ENCODE results near the gene MYO18B.

The MYO18B gene

GRCh38 chr22:25747245-25747944, 5.4 kb downstream of the MYO18B start:
- peak; percentile 94 for ATAC-seq
- TF ChIP-seq ZFP30 (CRISPR knock-in tag; IDR thresholded peaks at IDR 0.05) (no peak), ZFP3 (CRISPR knock-in tag; IDR thresholded peaks at IDR 0.05) (peak; percentile 47; the same call in 1 of the 2 replicates), ZNF8 (CRISPR knock-in tag; IDR thresholded peaks at IDR 0.05) (no peak), ARNTL (CRISPR knock-in tag; IDR thresholded peaks at IDR 0.05; ENCODE audit: borderline replicate concordance, low read depth) (no peak), PATZ1 (CRISPR knock-in tag; IDR thresholded peaks at IDR 0.05; ENCODE audit: borderline replicate concordance) (no peak), ZNF565 (CRISPR knock-in tag; conservative IDR thresholded peaks at IDR 0.05; ENCODE audit: low read depth) (no peak), CSRNP3 (CRISPR knock-in tag; IDR thresholded peaks at IDR 0.05) (no peak), ZNF70 (CRISPR knock-in tag; IDR thresholded peaks at IDR 0.05) (no peak), ZC3H10 (CRISPR knock-in tag; IDR thresholded peaks at IDR 0.05) (no peak), SNAI2 (CRISPR knock-in tag; IDR thresholded peaks at IDR 0.05) (no peak), TSHZ2 (CRISPR knock-in tag; IDR thresholded peaks at IDR 0.05) (peak; percentile 36; the same call in 1 of the 2 replicates), GLIS3 (CRISPR knock-in tag; IDR thresholded peaks at IDR 0.05) (no peak), TOX (CRISPR knock-in tag; IDR thresholded peaks at IDR 0.05; ENCODE audit: borderline replicate concordance) (no peak), CSDC2 (CRISPR knock-in tag; IDR thresholded peaks at IDR 0.05) (no peak), OSR1 (CRISPR knock-in tag; IDR thresholded peaks at IDR 0.05) (no peak), TCF4 (CRISPR knock-in tag; IDR thresholded peaks at IDR 0.05; ENCODE audit: borderline replicate concordance) (peak; percentile 50; the same call in 1 of the 2 replicates), RARB (CRISPR knock-in tag; IDR thresholded peaks at IDR 0.05) (no peak), PPARA (CRISPR knock-in tag; IDR thresholded peaks at IDR 0.05; ENCODE audit: borderline replicate concordance) (no peak), ISL1 (CRISPR knock-in tag; IDR thresholded peaks at IDR 0.05) (peak; percentile 52), POU6F1 (CRISPR knock-in tag; IDR thresholded peaks at IDR 0.05; ENCODE audit: borderline replicate concordance, low read depth) (no peak)

- no peak for ATAC-seq
- TF ChIP-seq CSRNP3 (CRISPR knock-in tag; IDR thresholded peaks at IDR 0.05), result no peak
- TF ChIP-seq ZNF565 (CRISPR knock-in tag; conservative IDR thresholded peaks at IDR 0.05; ENCODE audit: low read depth), result no peak
- TF ChIP-seq TOX (CRISPR knock-in tag; IDR thresholded peaks at IDR 0.05; ENCODE audit: borderline replicate concordance), result no peak
- TF ChIP-seq POU6F1 (CRISPR knock-in tag; IDR thresholded peaks at IDR 0.05; ENCODE audit: borderline replicate concordance, low read depth), result no peak
- TF ChIP-seq TSHZ2 (CRISPR knock-in tag; IDR thresholded peaks at IDR 0.05), result no peak
- no peak for TF ChIP-seq SNAI2 (CRISPR knock-in tag; IDR thresholded peaks at IDR 0.05)
- no peak for TF ChIP-seq PATZ1 (CRISPR knock-in tag; IDR thresholded peaks at IDR 0.05; ENCODE audit: borderline replicate concordance)
- TF ChIP-seq ARNTL (CRISPR knock-in tag; IDR thresholded peaks at IDR 0.05; ENCODE audit: borderline replicate concordance, low read depth), result no peak
- TF ChIP-seq ZFP30 (CRISPR knock-in tag; IDR thresholded peaks at IDR 0.05), result no peak
- TF ChIP-seq PPARA (CRISPR knock-in tag; IDR thresholded peaks at IDR 0.05; ENCODE audit: borderline replicate concordance), result no peak
- TF ChIP-seq OSR1 (CRISPR knock-in tag; IDR thresholded peaks at IDR 0.05), result no peak
- TF ChIP-seq BACH2 (CRISPR knock-in tag; IDR thresholded peaks at IDR 0.05; ENCODE audit: borderline replicate concordance), result no peak
- no peak for TF ChIP-seq GLIS3 (CRISPR knock-in tag; IDR thresholded peaks at IDR 0.05)
- TF ChIP-seq ZFP3 (CRISPR knock-in tag; IDR thresholded peaks at IDR 0.05), result no peak
Measured at GRCh38 chr22:25748140-25748539, 6.2 kb downstream of the MYO18B start.
